Osteoblast (primary cell): ENCODE measurements around the gene POU6F2. TPM values are rescaled to one million over a fixed set of nuclear protein-coding genes. Genes with fewer than 3 reads are reported as not detected.

Source experiments
- DNase-seq: peaks from one replicate; pipeline ENCODE4 v3.0.0; 2011; ENCODE audit warnings: low spot score, mixed read lengths; ENCODE audit not compliant: insufficient read length; ENCODE audit errors: missing footprints
- H2AFZ ChIP-seq: 2 replicates; pipeline ENCODE4 v1.6.0; 2011; ENCODE audit warnings: mild to moderate bottlenecking, low read length
- H3K27ac ChIP-seq: 2 replicates; pipeline ENCODE4 v1.5.1; 2011; ENCODE audit warnings: mild to moderate bottlenecking, low read depth, low read length, moderate library complexity
- H3K27me3 ChIP-seq: 2 replicates; pipeline ENCODE4 v1.6.0; 2012; ENCODE audit warnings: mild to moderate bottlenecking, control low read depth, inconsistent platforms, low read length, moderate library complexity; ENCODE audit not compliant: insufficient read depth
- H3K36me3 ChIP-seq: 2 replicates; pipeline ENCODE4 v1.5.1; 2011; ENCODE audit warnings: mild to moderate bottlenecking, low read length, control low read depth, moderate library complexity; ENCODE audit not compliant: insufficient read depth
- H3K4me1 ChIP-seq: 2 replicates; pipeline ENCODE4 v1.5.1; 2011; ENCODE audit warnings: mild to moderate bottlenecking, low read length, control low read depth, moderate library complexity; ENCODE audit not compliant: insufficient read depth
- H3K4me2 ChIP-seq: 2 replicates; pipeline ENCODE4 v1.6.0; 2011; ENCODE audit warnings: mild to moderate bottlenecking, low read length; ENCODE audit not compliant: insufficient read depth
- H3K4me3 ChIP-seq: fragments of 200-600 bp; sonication (generic); 3 replicates; pipeline ENCODE4 v1.5.1; 2012; ENCODE audit warnings: mild to moderate bottlenecking, low read length, inconsistent platforms; ENCODE audit not compliant: insufficient read depth
- H3K79me2 ChIP-seq: 2 replicates; pipeline ENCODE4 v1.6.0; 2012; ENCODE audit warnings: mild to moderate bottlenecking, low read length, control low read depth, inconsistent platforms; ENCODE audit not compliant: insufficient read depth
- H3K9me3 ChIP-seq: 2 replicates; pipeline ENCODE4 v1.5.1; 2011; ENCODE audit warnings: low read depth, low read length, control low read depth
- H4K20me1 ChIP-seq: 2 replicates; pipeline ENCODE4 v1.6.0; 2012; ENCODE audit warnings: mild to moderate bottlenecking, low read length, control low read depth; ENCODE audit not compliant: insufficient read depth
- CTCF ChIP-seq: IDR thresholded peaks from 2 replicates; pipeline ENCODE4 v1.5.1; 2011; ENCODE audit warnings: mild to moderate bottlenecking, low read depth, low read length, moderate library complexity; ENCODE audit errors: extremely low read depth
- total RNA-seq: library from RNA; depleted of rRNA; stranded (reverse); fragments of >200 nt; gene quantifications from 2 replicates; pipeline ENCODE4 v1.2.3, GENCODE V29; 2012

POU6F2 gene
- total RNA-seq, 1 donor, result not detected

GRCh38 chr7:39301543-39301942 lies 323.8 kb downstream of the POU6F2 start:
- H4K20me1 ChIP-seq, result no peaks in the 10 kb centered on the region
- no peaks in the 10 kb centered on the region for H3K9me3 ChIP-seq
- H3K27ac ChIP-seq, result no peak overlapping the region
- H3K4me1 ChIP-seq, result no peaks in the 10 kb centered on the region
- TF ChIP-seq CTCF, result no peak
- no peaks in the 10 kb centered on the region for H3K27me3 ChIP-seq
- DNase-seq, result no peak
- no peaks in the 10 kb centered on the region for H3K36me3 ChIP-seq
- H3K79me2 ChIP-seq, result no peaks in the 10 kb centered on the region
- no peak overlapping the region for H2AFZ ChIP-seq
- H3K4me3 ChIP-seq, result no peak overlapping the region
- no peak overlapping the region for H3K4me2 ChIP-seq

GRCh38 chr7:39304178-39304577 lies 326.5 kb downstream of the POU6F2 start:
- Histone ChIP-seq H3K4me1 (no peaks in the 10 kb centered on the region), H3K27me3 (no peaks in the 10 kb centered on the region), H3K9me3 (no peaks in the 10 kb centered on the region), H3K4me3 (no peak overlapping the region), H3K27ac (no peak overlapping the region), H4K20me1 (no peaks in the 10 kb centered on the region), H3K36me3 (no peaks in the 10 kb centered on the region), H3K4me2 (no peak overlapping the region), H3K79me2 (no peaks in the 10 kb centered on the region), H2AFZ (no peak overlapping the region)
- no peak for TF ChIP-seq CTCF
- DNase-seq, result no peak

GRCh38 chr7:39304668-39305405 lies 327.1 kb downstream of the POU6F2 start:
- H3K27me3 ChIP-seq, result no peaks in the 10 kb centered on the region
- no peaks in the 10 kb centered on the region for H3K36me3 ChIP-seq
- no peak overlapping the region for H2AFZ ChIP-seq
- no peak for DNase-seq
- no peak overlapping the region for H3K4me3 ChIP-seq
- H3K27ac ChIP-seq, result no peak overlapping the region
- H3K4me1 ChIP-seq, result no peaks in the 10 kb centered on the region
- H4K20me1 ChIP-seq, result no peaks in the 10 kb centered on the region
- H3K4me2 ChIP-seq, result no peak overlapping the region
- H3K9me3 ChIP-seq, result no peaks in the 10 kb centered on the region
- TF ChIP-seq CTCF, result no peak
- H3K79me2 ChIP-seq, result no peaks in the 10 kb centered on the region

GRCh38 chr7:39306016-39306570 lies 328.4 kb downstream of the POU6F2 start:
- no peaks in the 10 kb centered on the region for H3K4me1 ChIP-seq
- H3K4me2 ChIP-seq, result no peak overlapping the region
- no peaks in the 10 kb centered on the region for H3K9me3 ChIP-seq
- no peak overlapping the region for H3K4me3 ChIP-seq
- no peak overlapping the region for H2AFZ ChIP-seq
- H3K36me3 ChIP-seq, result no peaks in the 10 kb centered on the region
- no peak for TF ChIP-seq CTCF
- H3K79me2 ChIP-seq, result no peaks in the 10 kb centered on the region
- no peaks in the 10 kb centered on the region for H4K20me1 ChIP-seq
- DNase-seq, result no peak
- no peaks in the 10 kb centered on the region for H3K27me3 ChIP-seq
- no peak overlapping the region for H3K27ac ChIP-seq
